ENCODE results near the gene GSKIP. TPM values are rescaled to one million over a fixed set of nuclear protein-coding genes. Genes with fewer than 3 reads are reported as not detected.

Gene GSKIP
- total and polyA plus RNA-seq, 2 experiments from 2014 or later: 17.4 to 50.9 TPM

DNA sequence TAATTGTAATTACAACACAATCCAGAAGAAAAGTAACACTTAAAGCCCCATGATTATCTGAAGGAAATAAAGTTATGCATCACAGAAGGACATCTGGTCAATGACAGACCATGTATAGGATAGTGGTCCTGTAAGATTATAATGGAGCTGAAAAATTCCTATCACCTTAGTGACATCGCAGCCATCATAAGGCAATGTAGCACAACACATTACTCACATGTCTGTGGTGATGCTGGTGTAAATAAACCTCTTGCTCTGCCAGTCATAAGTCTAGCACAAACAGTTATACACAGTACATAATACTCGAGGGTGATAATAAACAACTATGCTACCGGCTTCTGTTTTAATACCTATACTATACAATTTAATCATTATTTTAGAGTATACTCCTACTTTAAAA lies 11.3 kb upstream of the GSKIP start:
- no peak for ATAC-seq

More for the DNA sequence above, 11.3 kb upstream of the GSKIP start:
- H3K27me3 Mint-ChIP-seq (ENCODE audit: insufficient read depth, low read depth, poor library complexity): peaks cover 1% of the 10 kb centered on the region
- H3K9me3 Mint-ChIP-seq: no peaks in the 10 kb centered on the region; the same call in 1 of the 3 replicates
- no peak overlapping the region for H3K4me2 ChIP-seq
- peaks cover 77% of the 10 kb centered on the region for H3K79me2 ChIP-seq (replicated peaks; ENCODE audit: insufficient read depth)
- no peaks in the 10 kb centered on the region for H3K36me3 ChIP-seq (ENCODE audit: insufficient read depth)
- H3K4me3 Mint-ChIP-seq: no peak overlapping the region
- peaks cover 11% of the 10 kb centered on the region; the same call in 2 of the 3 replicates for H3K36me3 Mint-ChIP-seq (ENCODE audit: low read depth)
- peaks cover 37% of the 10 kb centered on the region for H3K4me1 Mint-ChIP-seq
- peaks cover 28% of the 10 kb centered on the region for H3K4me1 ChIP-seq (ENCODE audit: insufficient read depth)
- H3F3A ChIP-seq (replicated peaks; ENCODE audit: low read depth): no peaks in the 10 kb centered on the region
- no peaks in the 10 kb centered on the region; the same call in 1 of the 2 replicates for H3K9me2 ChIP-seq (ENCODE audit: insufficient read depth)
- no peak overlapping the region for H3K4me3 ChIP-seq
- no peaks in the 10 kb centered on the region for H3K27me3 ChIP-seq (ENCODE audit: insufficient read depth)
- H2AFZ ChIP-seq: no peak overlapping the region
- no peak for TF ChIP-seq STAT1 (IDR thresholded peaks at IDR 0.05; ENCODE audit: unreplicated experiment)
- TF ChIP-seq, protein P1, sequence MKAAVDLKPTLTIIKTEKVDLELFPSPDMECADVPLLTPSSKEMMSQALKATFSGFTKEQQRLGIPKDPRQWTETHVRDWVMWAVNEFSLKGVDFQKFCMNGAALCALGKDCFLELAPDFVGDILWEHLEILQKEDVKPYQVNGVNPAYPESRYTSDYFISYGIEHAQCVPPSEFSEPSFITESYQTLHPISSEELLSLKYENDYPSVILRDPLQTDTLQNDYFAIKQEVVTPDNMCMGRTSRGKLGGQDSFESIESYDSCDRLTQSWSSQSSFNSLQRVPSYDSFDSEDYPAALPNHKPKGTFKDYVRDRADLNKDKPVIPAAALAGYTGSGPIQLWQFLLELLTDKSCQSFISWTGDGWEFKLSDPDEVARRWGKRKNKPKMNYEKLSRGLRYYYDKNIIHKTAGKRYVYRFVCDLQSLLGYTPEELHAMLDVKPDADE (IDR thresholded peaks at IDR 0.05): no peak
- no peak for TF ChIP-seq NANOG (IDR thresholded peaks at IDR 0.05; ENCODE audit: borderline replicate concordance)
- TF ChIP-seq ZNF114 (CRISPR knock-in tag; IDR thresholded peaks at IDR 0.05): no peak
- TF ChIP-seq EZH2 (IDR thresholded peaks at IDR 0.05; ENCODE audit: low read depth, unreplicated experiment): no peak
- TF ChIP-seq POLR2AphosphoS5 (IDR thresholded peaks at IDR 0.05; ENCODE audit: low read depth): no peak
- TF ChIP-seq, protein P2, sequence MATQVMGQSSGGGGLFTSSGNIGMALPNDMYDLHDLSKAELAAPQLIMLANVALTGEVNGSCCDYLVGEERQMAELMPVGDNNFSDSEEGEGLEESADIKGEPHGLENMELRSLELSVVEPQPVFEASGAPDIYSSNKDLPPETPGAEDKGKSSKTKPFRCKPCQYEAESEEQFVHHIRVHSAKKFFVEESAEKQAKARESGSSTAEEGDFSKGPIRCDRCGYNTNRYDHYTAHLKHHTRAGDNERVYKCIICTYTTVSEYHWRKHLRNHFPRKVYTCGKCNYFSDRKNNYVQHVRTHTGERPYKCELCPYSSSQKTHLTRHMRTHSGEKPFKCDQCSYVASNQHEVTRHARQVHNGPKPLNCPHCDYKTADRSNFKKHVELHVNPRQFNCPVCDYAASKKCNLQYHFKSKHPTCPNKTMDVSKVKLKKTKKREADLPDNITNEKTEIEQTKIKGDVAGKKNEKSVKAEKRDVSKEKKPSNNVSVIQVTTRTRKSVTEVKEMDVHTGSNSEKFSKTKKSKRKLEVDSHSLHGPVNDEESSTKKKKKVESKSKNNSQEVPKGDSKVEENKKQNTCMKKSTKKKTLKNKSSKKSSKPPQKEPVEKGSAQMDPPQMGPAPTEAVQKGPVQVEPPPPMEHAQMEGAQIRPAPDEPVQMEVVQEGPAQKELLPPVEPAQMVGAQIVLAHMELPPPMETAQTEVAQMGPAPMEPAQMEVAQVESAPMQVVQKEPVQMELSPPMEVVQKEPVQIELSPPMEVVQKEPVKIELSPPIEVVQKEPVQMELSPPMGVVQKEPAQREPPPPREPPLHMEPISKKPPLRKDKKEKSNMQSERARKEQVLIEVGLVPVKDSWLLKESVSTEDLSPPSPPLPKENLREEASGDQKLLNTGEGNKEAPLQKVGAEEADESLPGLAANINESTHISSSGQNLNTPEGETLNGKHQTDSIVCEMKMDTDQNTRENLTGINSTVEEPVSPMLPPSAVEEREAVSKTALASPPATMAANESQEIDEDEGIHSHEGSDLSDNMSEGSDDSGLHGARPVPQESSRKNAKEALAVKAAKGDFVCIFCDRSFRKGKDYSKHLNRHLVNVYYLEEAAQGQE (IDR thresholded peaks at IDR 0.05; ENCODE audit: unreplicated experiment): no peak
- no peak for TF ChIP-seq ZNF331 (CRISPR knock-in tag; IDR thresholded peaks at IDR 0.05; ENCODE audit: low read depth)
- no peak for TF ChIP-seq EZH2phosphoT487 (IDR thresholded peaks at IDR 0.05; ENCODE audit: unreplicated experiment)
- TF ChIP-seq CREB1 (CRISPR knock-in tag; IDR thresholded peaks at IDR 0.05; ENCODE audit: low read depth): no peak
- TF ChIP-seq, protein P3, sequence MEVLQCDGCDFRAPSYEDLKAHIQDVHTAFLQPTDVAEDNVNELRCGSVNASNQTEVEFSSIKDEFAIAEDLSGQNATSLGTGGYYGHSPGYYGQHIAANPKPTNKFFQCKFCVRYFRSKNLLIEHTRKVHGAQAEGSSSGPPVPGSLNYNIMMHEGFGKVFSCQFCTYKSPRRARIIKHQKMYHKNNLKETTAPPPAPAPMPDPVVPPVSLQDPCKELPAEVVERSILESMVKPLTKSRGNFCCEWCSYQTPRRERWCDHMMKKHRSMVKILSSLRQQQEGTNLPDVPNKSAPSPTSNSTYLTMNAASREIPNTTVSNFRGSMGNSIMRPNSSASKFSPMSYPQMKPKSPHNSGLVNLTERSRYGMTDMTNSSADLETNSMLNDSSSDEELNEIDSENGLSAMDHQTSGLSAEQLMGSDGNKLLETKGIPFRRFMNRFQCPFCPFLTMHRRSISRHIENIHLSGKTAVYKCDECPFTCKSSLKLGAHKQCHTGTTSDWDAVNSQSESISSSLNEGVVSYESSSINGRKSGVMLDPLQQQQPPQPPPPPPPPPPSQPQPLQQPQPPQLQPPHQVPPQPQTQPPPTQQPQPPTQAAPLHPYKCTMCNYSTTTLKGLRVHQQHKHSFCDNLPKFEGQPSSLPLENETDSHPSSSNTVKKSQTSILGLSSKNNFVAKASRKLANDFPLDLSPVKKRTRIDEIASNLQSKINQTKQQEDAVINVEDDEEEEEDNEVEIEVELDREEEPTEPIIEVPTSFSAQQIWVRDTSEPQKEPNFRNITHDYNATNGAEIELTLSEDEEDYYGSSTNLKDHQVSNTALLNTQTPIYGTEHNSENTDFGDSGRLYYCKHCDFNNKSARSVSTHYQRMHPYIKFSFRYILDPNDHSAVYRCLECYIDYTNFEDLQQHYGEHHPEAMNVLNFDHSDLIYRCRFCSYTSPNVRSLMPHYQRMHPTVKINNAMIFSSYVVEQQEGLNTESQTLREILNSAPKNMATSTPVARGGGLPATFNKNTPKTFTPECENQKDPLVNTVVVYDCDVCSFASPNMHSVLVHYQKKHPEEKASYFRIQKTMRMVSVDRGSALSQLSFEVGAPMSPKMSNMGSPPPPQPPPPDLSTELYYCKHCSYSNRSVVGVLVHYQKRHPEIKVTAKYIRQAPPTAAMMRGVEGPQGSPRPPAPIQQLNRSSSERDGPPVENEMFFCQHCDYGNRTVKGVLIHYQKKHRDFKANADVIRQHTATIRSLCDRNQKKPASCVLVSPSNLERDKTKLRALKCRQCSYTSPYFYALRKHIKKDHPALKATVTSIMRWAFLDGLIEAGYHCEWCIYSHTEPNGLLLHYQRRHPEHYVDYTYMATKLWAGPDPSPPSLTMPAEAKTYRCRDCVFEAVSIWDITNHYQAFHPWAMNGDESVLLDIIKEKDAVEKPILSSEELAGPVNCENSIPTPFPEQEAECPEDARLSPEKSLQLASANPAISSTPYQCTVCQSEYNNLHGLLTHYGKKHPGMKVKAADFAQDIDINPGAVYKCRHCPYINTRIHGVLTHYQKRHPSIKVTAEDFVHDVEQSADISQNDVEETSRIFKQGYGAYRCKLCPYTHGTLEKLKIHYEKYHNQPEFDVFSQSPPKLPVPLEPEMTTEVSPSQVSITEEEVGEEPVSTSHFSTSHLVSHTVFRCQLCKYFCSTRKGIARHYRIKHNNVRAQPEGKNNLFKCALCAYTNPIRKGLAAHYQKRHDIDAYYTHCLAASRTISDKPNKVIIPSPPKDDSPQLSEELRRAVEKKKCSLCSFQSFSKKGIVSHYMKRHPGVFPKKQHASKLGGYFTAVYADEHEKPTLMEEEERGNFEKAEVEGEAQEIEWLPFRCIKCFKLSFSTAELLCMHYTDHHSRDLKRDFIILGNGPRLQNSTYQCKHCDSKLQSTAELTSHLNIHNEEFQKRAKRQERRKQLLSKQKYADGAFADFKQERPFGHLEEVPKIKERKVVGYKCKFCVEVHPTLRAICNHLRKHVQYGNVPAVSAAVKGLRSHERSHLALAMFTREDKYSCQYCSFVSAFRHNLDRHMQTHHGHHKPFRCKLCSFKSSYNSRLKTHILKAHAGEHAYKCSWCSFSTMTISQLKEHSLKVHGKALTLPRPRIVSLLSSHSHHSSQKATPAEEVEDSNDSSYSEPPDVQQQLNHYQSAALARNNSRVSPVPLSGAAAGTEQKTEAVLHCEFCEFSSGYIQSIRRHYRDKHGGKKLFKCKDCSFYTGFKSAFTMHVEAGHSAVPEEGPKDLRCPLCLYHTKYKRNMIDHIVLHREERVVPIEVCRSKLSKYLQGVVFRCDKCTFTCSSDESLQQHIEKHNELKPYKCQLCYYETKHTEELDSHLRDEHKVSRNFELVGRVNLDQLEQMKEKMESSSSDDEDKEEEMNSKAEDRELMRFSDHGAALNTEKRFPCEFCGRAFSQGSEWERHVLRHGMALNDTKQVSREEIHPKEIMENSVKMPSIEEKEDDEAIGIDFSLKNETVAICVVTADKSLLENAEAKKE (CRISPR knock-in tag; IDR thresholded peaks at IDR 0.05): no peak
- TF ChIP-seq JUNB (IDR thresholded peaks at IDR 0.05; ENCODE audit: unreplicated experiment): no peak
- TF ChIP-seq, protein P4, sequence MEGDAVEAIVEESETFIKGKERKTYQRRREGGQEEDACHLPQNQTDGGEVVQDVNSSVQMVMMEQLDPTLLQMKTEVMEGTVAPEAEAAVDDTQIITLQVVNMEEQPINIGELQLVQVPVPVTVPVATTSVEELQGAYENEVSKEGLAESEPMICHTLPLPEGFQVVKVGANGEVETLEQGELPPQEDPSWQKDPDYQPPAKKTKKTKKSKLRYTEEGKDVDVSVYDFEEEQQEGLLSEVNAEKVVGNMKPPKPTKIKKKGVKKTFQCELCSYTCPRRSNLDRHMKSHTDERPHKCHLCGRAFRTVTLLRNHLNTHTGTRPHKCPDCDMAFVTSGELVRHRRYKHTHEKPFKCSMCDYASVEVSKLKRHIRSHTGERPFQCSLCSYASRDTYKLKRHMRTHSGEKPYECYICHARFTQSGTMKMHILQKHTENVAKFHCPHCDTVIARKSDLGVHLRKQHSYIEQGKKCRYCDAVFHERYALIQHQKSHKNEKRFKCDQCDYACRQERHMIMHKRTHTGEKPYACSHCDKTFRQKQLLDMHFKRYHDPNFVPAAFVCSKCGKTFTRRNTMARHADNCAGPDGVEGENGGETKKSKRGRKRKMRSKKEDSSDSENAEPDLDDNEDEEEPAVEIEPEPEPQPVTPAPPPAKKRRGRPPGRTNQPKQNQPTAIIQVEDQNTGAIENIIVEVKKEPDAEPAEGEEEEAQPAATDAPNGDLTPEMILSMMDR (conservative IDR thresholded peaks at IDR 0.05; ENCODE audit: low read depth in 2 of 2): no peak
- H3K27ac ChIP-seq (ENCODE audit: low read depth): no peak overlapping the region
- no peaks in the 10 kb centered on the region for H4K20me1 ChIP-seq (replicated peaks; ENCODE audit: insufficient read depth)
- no peak for DNase-seq (ENCODE audit: low spot score)
- H3K27ac Mint-ChIP-seq: no peak overlapping the region
